HG02973 (cell line): ENCODE results near the gene ZNF619.
"Not testable (repeated sequence)": the region's sequence is repeated elsewhere in the genome, so short reads cannot be mapped to it uniquely, and the experiment has no call there.

Experiments used
- ATAC-seq: cut with Tn5 transposase; IDR thresholded peaks from one replicate; pipeline ENCODE4 v1.9.1; 2021; ENCODE audit warnings: moderate library complexity; ENCODE audit not compliant: unreplicated experiment

ZNF619 gene

DNA sequence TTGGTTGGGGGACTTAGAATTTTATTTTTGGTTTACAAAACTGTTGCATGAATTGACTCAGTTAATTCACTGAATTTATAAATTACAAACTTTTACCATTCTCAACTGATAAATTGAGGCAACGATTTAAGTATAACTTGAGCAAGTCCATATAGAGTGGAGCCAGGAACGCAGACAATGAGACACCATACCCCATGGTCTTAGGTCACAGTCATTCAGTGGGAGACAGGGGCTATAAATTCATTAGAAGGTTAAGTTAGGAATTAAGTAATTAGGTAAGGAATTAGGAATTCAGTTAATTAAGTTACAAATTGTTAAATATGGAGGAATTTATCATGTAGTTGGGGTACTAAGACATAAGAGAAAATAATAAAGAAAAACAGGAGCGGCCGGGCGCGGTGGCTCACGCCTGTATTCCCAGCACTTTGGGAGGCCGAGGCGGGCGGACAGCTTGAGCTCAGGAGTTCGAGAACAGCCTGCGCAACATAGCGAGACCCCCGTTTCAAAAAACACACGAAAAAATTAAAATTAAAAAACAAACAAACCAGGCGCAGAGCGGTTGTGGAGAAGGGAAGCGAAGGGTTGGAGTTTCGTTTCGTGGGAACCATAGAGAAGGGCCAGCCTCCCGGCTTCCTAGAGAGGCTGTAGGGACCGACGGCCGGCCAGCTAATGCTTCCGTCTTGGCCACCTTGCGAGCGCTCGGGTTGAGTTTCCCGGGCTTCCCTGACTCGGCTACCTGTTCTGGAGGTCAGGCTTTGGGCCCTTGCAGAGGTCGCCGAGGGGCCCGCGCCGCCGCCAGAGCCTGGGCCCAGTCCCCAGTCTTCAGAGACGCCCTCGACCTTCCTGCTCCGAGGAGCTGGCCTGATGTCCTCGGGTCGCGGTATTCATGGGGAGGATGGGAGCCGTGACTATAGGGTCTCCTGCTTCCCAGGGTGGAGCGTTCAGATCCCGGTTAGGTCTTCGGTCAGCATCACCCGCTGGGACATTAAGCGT is at the start of gene ZNF619:
Gene ZNF619 (plus strand): TSS at position 645 of the 993 bp plus-strand sequence. CDS start 858 bp downstream, outside the sequence.
- peak; percentile 85 for ATAC-seq

DNA sequence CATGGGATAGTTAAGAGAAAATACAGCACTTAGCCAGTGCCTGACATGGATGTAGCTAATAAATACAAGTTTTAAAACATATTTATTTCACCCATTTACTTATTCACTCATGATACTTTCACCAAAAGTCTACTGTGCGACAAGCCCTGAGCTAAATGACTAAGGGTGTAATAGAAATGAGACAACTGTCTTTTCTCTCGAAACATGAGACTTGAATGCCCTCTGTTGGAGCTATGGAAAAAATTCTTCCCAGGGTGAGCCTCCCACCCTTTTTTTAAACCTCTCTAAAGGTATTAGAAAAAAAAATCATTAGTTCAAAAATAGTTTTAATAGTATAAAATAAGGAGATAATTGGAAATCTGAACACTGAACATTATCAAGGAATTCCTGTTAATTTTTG is 44.1 kb upstream of the ZNF619 start:
- ATAC-seq: no peak

DNA sequence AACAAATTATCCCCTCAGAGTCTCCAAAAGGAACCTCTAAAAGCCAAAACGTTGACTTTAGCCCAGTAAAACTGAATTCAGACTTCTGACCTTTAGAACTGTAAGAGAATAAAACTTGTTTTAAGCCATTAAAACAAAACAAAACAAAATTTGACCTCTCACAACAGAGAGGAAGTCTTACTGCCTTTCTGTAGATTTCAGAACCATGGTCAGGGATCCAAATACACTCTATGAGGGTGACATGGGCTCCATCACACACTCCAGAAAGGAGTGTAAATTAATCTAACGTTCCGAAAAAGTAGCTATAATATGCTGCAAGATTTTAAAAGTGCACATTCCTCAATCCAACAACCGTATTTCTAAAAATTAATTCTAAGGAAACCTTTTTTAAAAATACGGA is 39.0 kb upstream of the ZNF619 start:
- ATAC-seq: no peak

DNA sequence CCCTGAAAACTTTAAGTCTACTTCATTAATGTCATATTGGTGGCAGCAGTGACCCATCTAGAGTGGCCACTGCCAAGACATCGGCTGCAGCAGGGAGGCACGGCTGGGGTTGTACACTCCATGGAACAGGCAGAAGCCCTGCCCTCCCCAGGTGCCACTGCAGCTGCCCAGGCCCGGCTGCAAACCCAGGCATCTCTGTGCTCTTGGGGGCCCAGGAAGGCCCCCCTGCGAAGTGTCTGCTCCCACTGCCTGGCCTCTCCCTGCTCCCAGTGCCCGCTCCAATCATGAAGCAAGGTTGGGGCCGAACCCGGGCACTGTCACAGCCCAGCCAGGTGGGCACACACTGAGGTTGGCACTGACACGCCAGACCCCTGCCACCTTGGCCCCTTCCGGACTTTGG is 31.9 kb upstream of the ZNF619 start:
- no peak for ATAC-seq

DNA sequence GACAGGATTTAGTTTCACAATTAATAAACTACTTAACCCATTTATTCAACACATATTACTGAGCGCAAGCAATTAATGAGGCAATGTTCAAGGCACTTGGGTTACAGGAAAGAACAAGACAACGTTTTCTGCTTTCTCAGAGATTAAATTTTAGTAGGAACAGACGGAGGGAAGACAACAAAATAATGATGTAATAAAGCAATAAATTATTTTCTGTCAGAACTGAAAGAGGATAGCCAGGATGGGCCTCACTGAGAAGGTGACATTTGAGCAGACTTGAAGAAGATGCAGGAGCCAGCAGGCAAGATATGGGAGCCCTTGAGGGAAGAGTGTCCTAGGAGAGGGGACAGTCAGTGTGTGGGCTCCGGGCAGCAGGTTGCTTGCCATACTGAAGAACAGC is 31.0 kb upstream of the ZNF619 start:
- no peak for ATAC-seq

DNA sequence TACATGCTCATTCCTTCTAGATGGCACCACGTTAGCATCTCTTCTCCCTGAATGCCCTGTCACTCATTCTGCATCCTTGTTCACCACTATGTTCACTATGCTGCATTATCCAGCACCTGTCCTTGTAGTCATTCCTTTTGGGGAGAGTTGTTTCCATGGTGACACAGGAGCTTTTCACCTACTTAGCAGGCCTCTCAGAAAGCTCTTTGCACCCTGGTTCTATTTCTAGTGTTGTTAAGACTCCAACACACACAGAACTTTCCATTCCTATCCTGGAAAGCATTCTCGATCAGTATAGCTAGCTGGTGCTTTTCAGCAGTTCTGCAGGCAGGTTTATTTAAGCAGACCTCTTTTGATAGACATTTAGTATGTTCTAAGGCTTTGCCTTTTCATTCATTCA is 26.5 kb upstream of the ZNF619 start:
- ATAC-seq: no peak

DNA sequence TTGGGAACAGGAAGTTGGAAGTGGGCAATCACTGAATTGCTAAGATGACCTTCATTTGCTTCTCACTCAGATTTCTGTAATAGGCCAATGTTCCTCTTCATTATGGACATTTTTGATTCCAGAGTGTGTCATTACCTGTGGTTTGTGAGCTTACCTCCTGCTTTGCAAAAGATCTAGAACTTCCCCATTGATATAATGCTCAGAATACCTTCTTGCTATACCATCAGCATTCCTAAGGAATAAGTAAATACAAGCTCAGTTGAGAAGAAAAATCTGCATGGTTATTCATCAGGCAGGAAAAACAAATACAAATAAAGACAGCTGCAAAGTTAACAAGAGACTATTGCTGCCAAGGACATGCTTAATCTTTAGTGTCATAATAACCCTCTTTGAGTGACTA is 25.4 kb upstream of the ZNF619 start:
- ATAC-seq: no peak

DNA sequence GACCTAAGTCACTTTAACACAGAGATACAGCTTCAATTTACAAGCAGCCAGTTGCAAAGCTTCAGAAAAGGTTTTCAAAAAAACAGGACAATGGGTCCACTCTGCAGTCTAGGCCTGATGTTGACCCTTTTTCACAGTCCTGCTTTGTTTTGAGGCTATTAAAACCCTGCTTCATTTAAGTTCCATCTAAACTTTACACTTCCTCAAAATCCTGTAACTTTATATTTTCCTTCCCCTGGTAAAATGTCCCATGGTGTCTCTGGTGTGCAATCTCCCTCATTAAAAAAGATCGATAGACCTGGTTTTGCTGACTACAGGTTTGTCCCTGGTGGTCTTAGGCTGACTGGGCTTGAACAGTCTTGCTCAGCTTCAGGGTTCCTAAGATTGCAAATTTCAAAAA is 24.9 kb upstream of the ZNF619 start:
- ATAC-seq: no peak

DNA sequence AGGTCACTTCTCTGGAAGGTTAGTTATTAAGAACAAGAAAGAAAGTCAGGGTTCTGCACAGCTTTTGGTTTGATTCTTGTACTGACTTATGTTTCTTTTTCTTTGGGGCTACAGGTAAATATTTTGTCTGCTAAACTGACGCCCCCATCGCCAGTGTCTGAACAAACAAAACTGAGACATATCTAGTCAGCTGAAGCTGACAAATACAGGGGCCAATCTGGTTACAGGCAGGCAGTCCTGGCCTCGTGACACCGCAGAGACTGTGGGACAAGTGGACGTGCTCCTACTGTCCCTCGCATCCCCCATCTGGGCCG is 24.4 kb upstream of the ZNF619 start:
- ATAC-seq: no peak

DNA sequence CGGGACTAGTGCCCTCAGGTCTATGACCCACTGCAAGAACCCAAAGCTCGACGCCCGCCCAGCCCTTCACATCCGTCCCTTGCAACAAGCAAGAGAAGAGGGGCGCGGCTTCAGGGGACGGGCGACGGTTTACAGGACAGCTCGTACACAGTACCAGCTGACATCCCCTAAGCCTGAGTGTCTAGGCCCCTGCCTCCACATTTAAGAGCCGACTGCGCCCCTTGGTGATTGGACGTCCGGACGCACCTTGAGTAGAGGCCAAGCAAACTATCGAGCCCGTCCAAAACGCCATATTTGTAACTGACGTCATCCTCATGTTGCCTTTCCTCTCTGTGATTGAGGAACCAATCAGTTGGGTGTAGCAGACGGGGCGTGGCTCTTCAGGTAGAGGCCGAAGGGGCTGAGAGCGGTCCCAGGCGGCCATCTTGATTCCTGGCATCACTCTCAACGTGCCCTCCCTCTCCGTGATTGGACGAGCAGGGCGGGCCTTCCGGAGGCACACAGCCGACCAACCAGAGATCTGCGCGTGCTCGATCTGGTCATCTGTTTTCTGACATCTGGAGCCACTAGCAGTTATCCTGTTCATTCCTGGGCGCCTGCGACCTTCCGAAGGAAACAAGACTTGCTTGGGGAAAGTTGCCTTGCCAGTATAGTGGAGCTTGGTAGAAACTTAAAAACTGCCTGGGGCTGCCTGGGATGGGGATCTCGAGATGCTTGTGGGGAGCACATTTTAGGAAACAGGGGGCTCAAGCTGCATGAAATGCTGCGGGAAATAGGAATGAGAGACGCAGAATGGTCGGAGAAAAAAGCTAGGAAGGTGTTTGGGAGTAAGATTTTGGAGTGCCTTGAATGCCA is 23.8 kb upstream of the ZNF619 start:
- peak; percentile 94 for ATAC-seq

DNA sequence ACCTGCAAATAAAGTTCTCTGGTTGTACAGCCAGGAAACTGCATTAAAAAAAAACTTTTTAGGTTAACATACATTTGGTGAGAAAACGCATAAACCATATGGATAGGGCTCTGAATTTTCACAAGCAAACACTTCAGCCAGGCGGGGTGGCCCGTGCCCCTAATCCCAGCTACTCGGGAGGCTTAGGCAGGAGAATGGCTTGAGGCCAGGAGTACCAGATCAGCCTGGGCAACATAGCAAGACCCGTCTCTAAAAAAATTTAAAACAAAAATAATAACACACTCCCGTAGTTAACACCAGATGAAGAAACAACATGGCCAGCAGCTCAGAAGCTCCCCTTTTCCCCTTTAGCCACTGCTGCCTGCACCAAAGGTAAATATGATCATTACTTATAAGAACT is 23.0 kb upstream of the ZNF619 start:
- no peak for ATAC-seq

DNA sequence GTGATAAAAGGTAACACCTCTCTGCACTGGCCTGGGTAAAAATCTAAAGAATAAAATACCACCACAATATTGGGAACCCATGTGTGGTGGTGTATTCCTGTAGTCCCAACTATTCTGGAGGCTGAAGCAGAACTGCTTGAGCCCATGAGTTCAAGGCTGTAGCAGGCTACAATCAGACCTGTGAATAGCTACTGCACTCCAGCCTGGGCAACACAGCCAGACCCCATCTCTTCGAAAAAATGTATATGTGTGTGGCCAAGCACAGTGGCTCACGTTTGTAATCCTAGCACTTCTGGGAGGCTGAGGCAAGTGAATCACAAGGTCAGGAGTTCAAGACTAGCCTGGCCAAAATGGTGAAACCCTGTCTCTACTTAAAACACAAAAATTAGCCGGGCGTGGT is 21.6 kb upstream of the ZNF619 start:
- ATAC-seq: no peak

DNA sequence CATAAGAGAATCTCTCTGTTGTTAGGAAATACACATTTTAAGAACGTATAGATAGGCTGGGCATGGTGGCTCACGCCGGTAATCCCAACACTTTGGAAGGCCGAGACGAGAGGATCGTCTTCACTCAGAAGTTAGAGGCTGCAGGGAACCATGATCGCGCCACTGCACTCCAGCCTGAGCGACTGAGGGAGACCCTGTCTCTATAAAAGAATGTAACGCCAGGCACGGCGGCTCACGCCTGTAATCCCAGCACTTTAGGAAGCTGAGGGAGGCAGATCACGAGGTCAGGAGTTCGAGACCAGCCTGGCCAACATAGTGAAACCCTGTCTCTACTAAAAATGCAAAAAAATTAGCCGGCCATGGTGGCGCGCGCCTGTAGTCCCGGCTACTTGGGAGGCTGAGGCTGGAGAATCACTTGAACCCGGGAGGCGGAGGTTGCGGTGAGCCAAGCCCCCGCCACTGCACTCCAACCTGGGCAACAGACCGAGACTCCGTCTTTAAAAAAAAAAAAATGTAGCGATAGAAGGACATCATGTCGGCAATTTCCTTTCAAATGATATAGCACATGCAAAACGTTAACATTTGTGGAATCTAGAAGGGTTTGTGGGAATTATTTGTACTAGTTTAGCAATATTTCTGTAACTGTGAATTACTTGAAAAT is 20.5 kb upstream of the ZNF619 start:
- no peak for ATAC-seq

DNA sequence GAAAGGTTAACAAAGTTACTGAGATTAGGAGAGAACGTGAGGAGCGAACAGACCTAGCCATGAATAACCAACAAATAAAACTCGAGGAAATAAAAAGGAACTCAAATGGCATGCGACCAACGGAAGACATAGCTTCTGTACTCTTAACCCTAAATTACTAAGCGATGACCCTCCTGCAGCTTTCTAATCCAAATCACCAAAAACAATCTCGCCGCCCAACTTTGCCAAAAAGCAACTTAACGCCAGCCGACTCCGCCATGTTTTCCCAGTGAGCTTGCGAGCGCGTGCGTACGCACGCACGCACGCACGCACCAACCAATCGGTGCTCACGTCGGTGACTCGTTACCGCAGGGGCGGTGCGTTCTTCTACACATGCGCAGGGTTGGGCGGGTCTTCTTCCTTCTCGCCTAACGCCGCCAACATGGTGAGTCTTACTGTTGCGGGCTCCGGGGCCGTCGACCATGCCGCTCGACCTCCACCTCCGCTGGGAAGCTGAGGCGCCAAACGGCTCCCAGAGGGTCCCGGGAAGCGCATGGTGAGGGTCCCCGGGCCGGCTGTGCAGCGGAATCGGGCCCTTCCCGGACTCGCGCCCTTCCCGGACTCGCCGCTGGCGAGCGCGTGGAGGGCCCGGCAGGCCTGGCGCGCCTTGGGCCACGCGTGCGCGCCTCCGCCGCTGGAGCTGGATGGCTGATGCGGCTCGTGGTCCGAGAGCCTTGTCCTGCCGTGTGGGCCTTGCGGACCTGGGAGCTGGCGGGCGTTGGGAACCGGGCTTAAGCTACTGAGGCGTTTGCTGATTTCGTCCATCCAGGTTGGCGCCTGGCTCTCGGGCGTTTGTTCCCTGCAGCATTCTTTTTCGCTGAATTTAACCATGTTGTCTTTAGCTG is 19.7 kb upstream of the ZNF619 start, which contains the start of gene RPL14:
Gene RPL14 (plus strand): TSS at position 400 of the 884 bp plus-strand sequence. CDS start 133 bp downstream, at position 533.
- peak; percentile 62 for ATAC-seq

DNA sequence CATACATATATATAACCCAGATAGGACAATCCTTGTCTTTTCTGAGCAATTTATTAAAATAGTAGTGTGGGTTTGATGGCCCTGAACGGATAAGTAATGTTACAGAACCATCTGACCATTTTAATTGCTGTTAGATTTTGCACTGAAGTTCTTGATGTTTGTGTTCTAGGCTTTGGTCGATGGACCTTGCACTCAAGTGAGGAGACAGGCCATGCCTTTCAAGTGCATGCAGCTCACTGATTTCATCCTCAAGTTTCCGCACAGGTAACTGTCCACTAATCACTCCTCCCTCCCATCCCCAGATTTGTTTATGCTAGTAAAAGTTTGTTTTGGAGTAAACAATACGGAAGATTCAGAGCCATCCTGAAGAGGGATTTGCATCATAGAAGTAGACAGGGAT is 18.4 kb upstream of the ZNF619 start:
- no peak for ATAC-seq

DNA sequence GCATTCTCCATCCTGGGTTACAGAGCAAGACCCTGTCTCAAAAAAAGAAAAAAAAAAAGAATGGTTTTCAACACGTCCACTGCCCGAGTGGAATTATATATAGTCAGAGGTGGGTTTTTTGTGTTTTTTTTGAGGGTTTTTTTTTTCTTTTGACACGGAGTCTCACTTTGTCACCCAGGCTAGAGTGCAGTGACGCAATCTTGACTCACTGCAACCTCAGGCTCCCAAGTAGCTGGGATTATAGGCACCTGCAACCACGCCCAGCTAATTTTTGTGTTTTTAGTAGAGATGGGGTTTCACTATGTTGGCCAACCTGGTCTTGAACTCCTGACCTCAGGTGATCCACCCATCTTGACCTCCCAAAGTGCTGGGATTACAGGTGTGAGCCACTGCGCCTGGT is 16.4 kb upstream of the ZNF619 start:
- not testable (repeated sequence) for ATAC-seq

DNA sequence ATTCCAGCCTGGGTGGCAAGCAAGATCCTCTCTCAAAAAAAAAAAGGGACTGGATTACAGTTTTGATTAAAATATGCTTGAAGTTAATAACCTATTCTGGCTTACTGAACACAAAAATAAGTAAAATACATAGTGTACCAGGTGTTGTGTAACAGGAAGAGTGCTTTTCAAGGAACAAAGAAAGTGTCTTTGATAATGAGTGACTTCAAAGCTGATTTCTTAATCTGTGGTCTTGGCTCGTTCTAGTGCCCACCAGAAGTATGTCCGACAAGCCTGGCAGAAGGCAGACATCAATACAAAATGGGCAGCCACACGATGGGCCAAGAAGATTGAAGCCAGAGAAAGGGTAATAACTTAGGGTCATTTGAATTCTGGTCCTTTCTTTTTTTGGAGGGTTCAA is 15.8 kb upstream of the ZNF619 start:
- no peak for ATAC-seq

DNA sequence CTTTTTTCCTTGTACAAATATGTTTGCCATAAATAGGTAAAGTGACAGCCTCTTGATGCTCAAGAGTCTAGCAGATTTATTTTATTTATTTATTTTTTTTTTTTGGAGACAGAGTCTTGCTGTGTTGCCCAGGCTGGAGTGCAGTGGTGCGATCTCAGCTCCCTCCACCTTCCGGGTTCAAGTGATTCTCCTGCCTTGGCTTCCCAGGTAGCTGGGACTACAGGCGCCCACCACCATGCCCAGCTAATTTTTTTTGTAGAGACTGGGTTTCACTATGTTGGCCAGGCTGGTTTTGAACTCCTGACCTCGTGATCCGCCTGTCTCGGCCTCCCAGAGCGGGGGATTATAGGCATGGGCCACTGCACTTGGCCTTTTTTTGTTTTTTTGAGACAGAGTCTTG is 14.1 kb upstream of the ZNF619 start:
- ATAC-seq: not testable (repeated sequence)

DNA sequence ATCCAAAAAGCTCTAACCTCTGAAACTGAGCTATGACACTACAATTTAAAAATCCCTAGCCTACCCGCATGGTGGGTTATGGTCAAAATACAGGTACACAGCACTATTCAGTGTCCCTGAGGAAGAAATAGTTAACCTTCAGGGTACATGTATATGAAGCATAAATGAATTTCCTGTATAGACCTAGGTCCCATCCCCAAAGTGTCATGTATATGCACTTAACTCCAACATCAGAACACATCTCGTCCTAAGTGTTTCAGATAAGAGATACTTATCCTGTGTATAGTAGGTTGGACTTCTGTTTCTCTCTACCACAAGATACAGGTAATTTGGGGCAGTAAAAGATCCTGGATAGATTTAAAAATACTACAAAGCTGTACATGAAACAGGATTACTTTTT is 13.3 kb upstream of the ZNF619 start:
- no peak for ATAC-seq
